GM19397 (cell line): Measurements from ENCODE around the gene COL25A1.
"Not testable (repeated sequence)": the region's sequence is repeated elsewhere in the genome, so short reads cannot be mapped to it uniquely, and the experiment has no call there.

Source experiments
- ATAC-seq: cut with Tn5 transposase; IDR thresholded peaks from one replicate; pipeline ENCODE4 v1.9.1; 2021; ENCODE audit warnings: mild to moderate bottlenecking, moderate library complexity; ENCODE audit not compliant: unreplicated experiment

The COL25A1 gene

GRCh38 chr4:109070677-109071076, 231.8 kb downstream of the COL25A1 start:
- not testable (repeated sequence) for ATAC-seq

- ATAC-seq: no peak
These were observed 234.8 kb downstream of the COL25A1 start for GRCh38 chr4:109067508-109068235.

GRCh38 chr4:109065006-109065405, 237.5 kb downstream of the COL25A1 start:
- ATAC-seq: no peak

GRCh38 chr4:109053257-109053656, 249.2 kb downstream of the COL25A1 start:
- ATAC-seq: no peak

GRCh38 chr4:109052821-109053220, 249.6 kb downstream of the COL25A1 start:
- no peak for ATAC-seq

GRCh38 chr4:109051054-109051453, 251.4 kb downstream of the COL25A1 start:
- no peak for ATAC-seq

GRCh38 chr4:109049926-109050325, 252.5 kb downstream of the COL25A1 start:
- ATAC-seq: no peak

- ATAC-seq: no peak
These were observed 255.8 kb downstream of the COL25A1 start for GRCh38 chr4:109046471-109047201.

- no peak for ATAC-seq
These were observed 258.0 kb downstream of the COL25A1 start for GRCh38 chr4:109044431-109044830.

- ATAC-seq: no peak
These were observed 259.2 kb downstream of the COL25A1 start for GRCh38 chr4:109043286-109043685.

GRCh38 chr4:109041463-109042360, 260.7 kb downstream of the COL25A1 start:
- no peak for ATAC-seq

- ATAC-seq: no peak
These were observed 262.0 kb downstream of the COL25A1 start for GRCh38 chr4:109040441-109040840.

GRCh38 chr4:109037026-109037425, 265.4 kb downstream of the COL25A1 start:
- no peak for ATAC-seq

GRCh38 chr4:109033993-109034392, 268.5 kb downstream of the COL25A1 start:
- ATAC-seq: no peak

- no peak for ATAC-seq
These were observed 269.8 kb downstream of the COL25A1 start for GRCh38 chr4:109032671-109033070.

GRCh38 chr4:109029987-109030386, 272.5 kb downstream of the COL25A1 start:
- no peak for ATAC-seq

- ATAC-seq: no peak
These were observed 275.4 kb downstream of the COL25A1 start for GRCh38 chr4:109027016-109027500.

GRCh38 chr4:109026588-109026987, 275.9 kb downstream of the COL25A1 start:
- no peak for ATAC-seq

GRCh38 chr4:109025471-109026076, 276.9 kb downstream of the COL25A1 start:
- no peak for ATAC-seq

GRCh38 chr4:109022961-109023360, 279.5 kb downstream of the COL25A1 start:
- ATAC-seq: no peak

- ATAC-seq: not testable (repeated sequence)
These were observed 280.8 kb downstream of the COL25A1 start for GRCh38 chr4:109021630-109022029.
